ENCODE results near the gene RGL1.

- no peak for TF ChIP-seq POLR2A (IDR thresholded peaks at IDR 0.05)
- TF ChIP-seq, protein P1, sequence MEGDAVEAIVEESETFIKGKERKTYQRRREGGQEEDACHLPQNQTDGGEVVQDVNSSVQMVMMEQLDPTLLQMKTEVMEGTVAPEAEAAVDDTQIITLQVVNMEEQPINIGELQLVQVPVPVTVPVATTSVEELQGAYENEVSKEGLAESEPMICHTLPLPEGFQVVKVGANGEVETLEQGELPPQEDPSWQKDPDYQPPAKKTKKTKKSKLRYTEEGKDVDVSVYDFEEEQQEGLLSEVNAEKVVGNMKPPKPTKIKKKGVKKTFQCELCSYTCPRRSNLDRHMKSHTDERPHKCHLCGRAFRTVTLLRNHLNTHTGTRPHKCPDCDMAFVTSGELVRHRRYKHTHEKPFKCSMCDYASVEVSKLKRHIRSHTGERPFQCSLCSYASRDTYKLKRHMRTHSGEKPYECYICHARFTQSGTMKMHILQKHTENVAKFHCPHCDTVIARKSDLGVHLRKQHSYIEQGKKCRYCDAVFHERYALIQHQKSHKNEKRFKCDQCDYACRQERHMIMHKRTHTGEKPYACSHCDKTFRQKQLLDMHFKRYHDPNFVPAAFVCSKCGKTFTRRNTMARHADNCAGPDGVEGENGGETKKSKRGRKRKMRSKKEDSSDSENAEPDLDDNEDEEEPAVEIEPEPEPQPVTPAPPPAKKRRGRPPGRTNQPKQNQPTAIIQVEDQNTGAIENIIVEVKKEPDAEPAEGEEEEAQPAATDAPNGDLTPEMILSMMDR (IDR thresholded peaks at IDR 0.05): no peak
Measured at GRCh38 chr1:183847641-183848040, 42.7 kb downstream of the RGL1 start.
